HepG2 (cell line): ENCODE data around the gene RAB30. TPM values are rescaled to one million over a fixed set of nuclear protein-coding genes. Genes with fewer than 3 reads are reported as not detected.

Experiments
- ATRX ChIP-seq: sonication (generic); formaldehyde crosslinking; IDR thresholded peaks from 2 replicates; pipeline ENCODE4 v1.4.0; 2020; ENCODE audit warnings: missing genetic modification reagents, borderline replicate concordance
- BORCS8-MEF2B ChIP-seq: sonication (generic); formaldehyde crosslinking; IDR thresholded peaks from 2 replicates; pipeline ENCODE4 v1.8.0; 2022; ENCODE audit warnings: mild to moderate bottlenecking, missing genetic modification reagents
- ELK4 ChIP-seq: sonication (generic); formaldehyde crosslinking; IDR thresholded peaks from 2 replicates; pipeline ENCODE4 v1.9.0; 2021; ENCODE audit warnings: missing genetic modification reagents, borderline replicate concordance
- EP300 ChIP-seq, 3 experiments: sonication (generic) in 1 of 3; formaldehyde crosslinking in 1 of 3; IDR thresholded peaks; 2 replicates each; pipeline versions ENCODE4 v1.5.1 to v1.6.1; 2011 to 2020; ENCODE audit warnings: low read depth in 2 of 3, low read length in 2 of 3, borderline replicate concordance in 1 of 3, improper control_type of control experiment in 1 of 3, mild to moderate bottlenecking in 1 of 3, missing genetic modification reagents in 1 of 3, moderate library complexity in 1 of 3
- FOSL1 ChIP-seq: sonication (generic); formaldehyde crosslinking; IDR thresholded peaks from 2 replicates; pipeline ENCODE4 v1.9.0; 2021; ENCODE audit warnings: missing genetic modification reagents, borderline replicate concordance
- HNRNPL ChIP-seq: fragments of 200-400 bp; formaldehyde crosslinking; IDR thresholded peaks from 2 replicates; pipeline ENCODE4 v1.6.1; 2017; ENCODE audit warnings: mild to moderate bottlenecking, low read depth, low read length
- LCORL ChIP-seq, 2 experiments: fragments of 450-650 bp in 1 of 2; sonication (generic) in 1 of 2; formaldehyde crosslinking in 1 of 2; IDR thresholded peaks; 2 replicates each; pipeline versions ENCODE4 v1.5.0 to v1.6.1; 2017 to 2020; ENCODE audit warnings: antibody characterized with exemption in 1 of 2, missing genetic modification reagents in 1 of 2
- NPAS2 ChIP-seq: sonication (generic); formaldehyde crosslinking; IDR thresholded peaks from 2 replicates; pipeline ENCODE4 v1.8.0; 2022; ENCODE audit warnings: mild to moderate bottlenecking, missing genetic modification reagents, borderline replicate concordance
- RBAK ChIP-seq: sonication (generic); formaldehyde crosslinking; IDR thresholded peaks from 2 replicates; pipeline ENCODE4 v1.5.1; 2020; ENCODE audit warnings: mild to moderate bottlenecking, missing genetic modification reagents
- SOX6 ChIP-seq, 2 experiments: fragments of 450-650 bp in 1 of 2; sonication (generic) in 1 of 2; formaldehyde crosslinking in 1 of 2; IDR thresholded peaks; 2 replicates each; pipeline versions ENCODE4 v1.4.0 to v1.6.1; 2017 to 2020; ENCODE audit warnings: antibody characterized with exemption in 1 of 2, mild to moderate bottlenecking in 1 of 2, missing genetic modification reagents in 1 of 2
- WIZ ChIP-seq: sonication (generic); formaldehyde crosslinking; IDR thresholded peaks from 2 replicates; pipeline ENCODE4 v1.5.1; 2020; ENCODE audit warnings: mild to moderate bottlenecking, missing genetic modification reagents
- ZNF207 ChIP-seq: fragments of 450-650 bp; IDR thresholded peaks from 2 replicates; pipeline ENCODE4 v1.6.1; 2016; ENCODE audit warnings: antibody characterized with exemption, borderline replicate concordance
- ZNF235 ChIP-seq: sonication (generic); formaldehyde crosslinking; IDR thresholded peaks from 2 replicates; pipeline ENCODE4 v1.8.1; 2023; ENCODE audit warnings: mild to moderate bottlenecking, missing genetic modification reagents, borderline replicate concordance
- ZNF644 ChIP-seq: IDR thresholded peaks from 2 replicates; pipeline ENCODE4 v1.6.1; 2016; ENCODE audit warnings: low read depth
- ZSCAN25 ChIP-seq: sonication (generic); formaldehyde crosslinking; IDR thresholded peaks from 2 replicates; pipeline ENCODE4 v1.8.0; 2022; ENCODE audit warnings: mild to moderate bottlenecking, missing genetic modification reagents
- ZSCAN9 ChIP-seq: IDR thresholded peaks from 2 replicates; pipeline ENCODE4 v1.6.1; 2016; ENCODE audit warnings: borderline replicate concordance
- polyA plus RNA-seq, 8 experiments: library from polyadenylated mRNA; depleted of rRNA in 3 of 8; stranded (reverse) in 7 of 8; unstranded in 1 of 8; fragments of >200 nt; fragmentation: Illumina TruSeq in 4 of 8; extraction: Trizol in 4 of 8; gene quantifications; 2 replicates each; pipeline versions ENCODE4 v1.2.1 to v1.2.3, GENCODE V29; 2011 to 2016; ENCODE audit warnings: low read depth in 4 of 8, missing spikeins in 1 of 8, mixed read lengths in 1 of 8; ENCODE audit not compliant: insufficient read depth in 1 of 8
- total RNA-seq, 5 experiments: library from RNA; depleted of rRNA; stranded (reverse); fragments of >200 nt; fragmentation: Illumina TruSeq; extraction: Trizol; gene quantifications; 2 replicates each; pipeline ENCODE4 v1.2.3, GENCODE V29; 2016; ENCODE audit warnings: low read depth in 1 of 5
- TF ChIP-seq, protein P1 (sequence below): sonication (generic); formaldehyde crosslinking; IDR thresholded peaks from 2 replicates; pipeline ENCODE4 v1.8.1; 2023; ENCODE audit warnings: mild to moderate bottlenecking, missing genetic modification reagents
- TF ChIP-seq, protein P2 (sequence below): sonication (generic); formaldehyde crosslinking; IDR thresholded peaks from 2 replicates; pipeline ENCODE4 v1.4.0; 2020; ENCODE audit warnings: missing genetic modification reagents, borderline replicate concordance
- TF ChIP-seq, protein P3 (sequence below): sonication (generic); formaldehyde crosslinking; IDR thresholded peaks from 2 replicates; pipeline ENCODE4 v1.5.0; 2020; ENCODE audit warnings: missing genetic modification reagents
- TF ChIP-seq, protein P4 (sequence below): sonication (generic); formaldehyde crosslinking; IDR thresholded peaks from 2 replicates; pipeline ENCODE4 v1.5.0; 2020; ENCODE audit warnings: mild to moderate bottlenecking, missing genetic modification reagents

Gene RAB30
- total and polyA plus RNA-seq, 2 of the 13 experiments (the other 11 are each of a cell fraction or from before 2014, with no cell fraction given), result 3.7 to 5.0 TPM

- no peak for TF ChIP-seq RBAK (CRISPR knock-in tag)
- TF ChIP-seq, protein P1, sequence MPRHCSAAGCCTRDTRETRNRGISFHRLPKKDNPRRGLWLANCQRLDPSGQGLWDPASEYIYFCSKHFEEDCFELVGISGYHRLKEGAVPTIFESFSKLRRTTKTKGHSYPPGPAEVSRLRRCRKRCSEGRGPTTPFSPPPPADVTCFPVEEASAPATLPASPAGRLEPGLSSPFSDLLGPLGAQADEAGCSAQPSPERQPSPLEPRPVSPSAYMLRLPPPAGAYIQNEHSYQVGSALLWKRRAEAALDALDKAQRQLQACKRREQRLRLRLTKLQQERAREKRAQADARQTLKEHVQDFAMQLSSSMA (CRISPR knock-in tag), result 0 out of 2 replicates have a peak, but pooled peaks have one; percentile 50
- TF ChIP-seq, protein P2, sequence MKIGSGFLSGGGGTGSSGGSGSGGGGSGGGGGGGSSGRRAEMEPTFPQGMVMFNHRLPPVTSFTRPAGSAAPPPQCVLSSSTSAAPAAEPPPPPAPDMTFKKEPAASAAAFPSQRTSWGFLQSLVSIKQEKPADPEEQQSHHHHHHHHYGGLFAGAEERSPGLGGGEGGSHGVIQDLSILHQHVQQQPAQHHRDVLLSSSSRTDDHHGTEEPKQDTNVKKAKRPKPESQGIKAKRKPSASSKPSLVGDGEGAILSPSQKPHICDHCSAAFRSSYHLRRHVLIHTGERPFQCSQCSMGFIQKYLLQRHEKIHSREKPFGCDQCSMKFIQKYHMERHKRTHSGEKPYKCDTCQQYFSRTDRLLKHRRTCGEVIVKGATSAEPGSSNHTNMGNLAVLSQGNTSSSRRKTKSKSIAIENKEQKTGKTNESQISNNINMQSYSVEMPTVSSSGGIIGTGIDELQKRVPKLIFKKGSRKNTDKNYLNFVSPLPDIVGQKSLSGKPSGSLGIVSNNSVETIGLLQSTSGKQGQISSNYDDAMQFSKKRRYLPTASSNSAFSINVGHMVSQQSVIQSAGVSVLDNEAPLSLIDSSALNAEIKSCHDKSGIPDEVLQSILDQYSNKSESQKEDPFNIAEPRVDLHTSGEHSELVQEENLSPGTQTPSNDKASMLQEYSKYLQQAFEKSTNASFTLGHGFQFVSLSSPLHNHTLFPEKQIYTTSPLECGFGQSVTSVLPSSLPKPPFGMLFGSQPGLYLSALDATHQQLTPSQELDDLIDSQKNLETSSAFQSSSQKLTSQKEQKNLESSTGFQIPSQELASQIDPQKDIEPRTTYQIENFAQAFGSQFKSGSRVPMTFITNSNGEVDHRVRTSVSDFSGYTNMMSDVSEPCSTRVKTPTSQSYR (CRISPR knock-in tag), result peak; percentile 94
- TF ChIP-seq, protein P3, sequence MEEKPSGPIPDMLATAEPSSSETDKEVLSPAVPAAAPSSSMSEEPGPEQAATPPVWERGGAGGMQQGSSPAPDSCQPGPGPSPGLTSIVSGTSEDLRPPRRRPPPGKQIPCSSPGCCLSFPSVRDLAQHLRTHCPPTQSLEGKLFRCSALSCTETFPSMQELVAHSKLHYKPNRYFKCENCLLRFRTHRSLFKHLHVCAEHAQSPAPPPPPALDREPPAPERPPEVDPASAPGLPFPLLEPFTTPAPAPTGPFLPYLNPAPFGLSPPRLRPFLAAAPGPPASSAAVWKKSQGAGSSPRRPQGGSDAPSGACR (CRISPR knock-in tag), result no peak
- 0 out of 2 replicates have a peak, but pooled peaks have one; percentile 66 for TF ChIP-seq WIZ (CRISPR knock-in tag)
- peak; percentile 60; the same call in 1 of the 2 replicates for TF ChIP-seq BORCS8-MEF2B
- no peak for TF ChIP-seq ATRX (CRISPR knock-in tag)
- no peak for TF ChIP-seq ZNF235 (CRISPR knock-in tag)
- TF ChIP-seq ELK4 (CRISPR knock-in tag), result no peak
- TF ChIP-seq ZNF207, result no peak
- no peak for TF ChIP-seq ZSCAN9 (CRISPR knock-in tag)
- peak; percentile 62; the same call in 1 of the 2 replicates for TF ChIP-seq ZNF644 (CRISPR knock-in tag)
- peak; percentile 62; the same call in 1 of the 2 replicates for TF ChIP-seq HNRNPL
- no peak for TF ChIP-seq SOX6 (IDR thresholded peaks at IDR 0.05)
- TF ChIP-seq SOX6 (CRISPR knock-in tag; IDR thresholded peaks at IDR 0.05), result peak; percentile 25; the same call in 1 of the 2 replicates
- TF ChIP-seq LCORL (IDR thresholded peaks at IDR 0.05), result no peak
- peak; percentile 47; the same call in 1 of the 2 replicates for TF ChIP-seq LCORL (CRISPR knock-in tag; IDR thresholded peaks at IDR 0.05)
- no peak for TF ChIP-seq ZSCAN25 (CRISPR knock-in tag)
- no peak for TF ChIP-seq NPAS2
- TF ChIP-seq EP300 (IDR thresholded peaks at IDR 0.05; ENCODE audit: low read depth in 2 of 2, low read length in 2 of 2), result peak in 1 of 2 experiments; percentile 10; a peak in 1 of 4 replicates
- no peak for TF ChIP-seq EP300 (CRISPR knock-in tag; IDR thresholded peaks at IDR 0.05; ENCODE audit: borderline replicate concordance)
- TF ChIP-seq, protein P4, sequence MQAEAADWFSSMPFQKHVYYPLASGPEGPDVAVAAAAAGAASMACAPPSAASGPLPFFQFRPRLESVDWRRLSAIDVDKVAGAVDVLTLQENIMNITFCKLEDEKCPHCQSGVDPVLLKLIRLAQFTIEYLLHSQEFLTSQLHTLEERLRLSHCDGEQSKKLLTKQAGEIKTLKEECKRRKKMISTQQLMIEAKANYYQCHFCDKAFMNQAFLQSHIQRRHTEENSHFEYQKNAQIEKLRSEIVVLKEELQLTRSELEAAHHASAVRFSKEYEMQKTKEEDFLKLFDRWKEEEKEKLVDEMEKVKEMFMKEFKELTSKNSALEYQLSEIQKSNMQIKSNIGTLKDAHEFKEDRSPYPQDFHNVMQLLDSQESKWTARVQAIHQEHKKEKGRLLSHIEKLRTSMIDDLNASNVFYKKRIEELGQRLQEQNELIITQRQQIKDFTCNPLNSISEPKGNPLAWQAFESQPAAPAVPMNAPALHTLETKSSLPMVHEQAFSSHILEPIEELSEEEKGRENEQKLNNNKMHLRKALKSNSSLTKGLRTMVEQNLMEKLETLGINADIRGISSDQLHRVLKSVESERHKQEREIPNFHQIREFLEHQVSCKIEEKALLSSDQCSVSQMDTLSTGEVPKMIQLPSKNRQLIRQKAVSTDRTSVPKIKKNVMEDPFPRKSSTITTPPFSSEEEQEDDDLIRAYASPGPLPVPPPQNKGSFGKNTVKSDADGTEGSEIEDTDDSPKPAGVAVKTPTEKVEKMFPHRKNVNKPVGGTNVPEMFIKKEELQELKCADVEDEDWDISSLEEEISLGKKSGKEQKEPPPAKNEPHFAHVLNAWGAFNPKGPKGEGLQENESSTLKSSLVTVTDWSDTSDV (CRISPR knock-in tag), result 0 out of 2 replicates have a peak, but pooled peaks have one; percentile 39
- no peak for TF ChIP-seq FOSL1 (CRISPR knock-in tag)
Measured at GRCh38 chr11:82945682-82946081, 126.0 kb downstream of the RAB30 start (continued).
